Nephron (organoid): ENCODE results near the gene SHB.

ENCODE experiments used
- H3K27ac Mint-ChIP-seq, 3 experiments: 2 replicates each; pipeline ENCODE4 v1.8.0; 2020; ENCODE audit warnings: mixed read lengths in 3 of 3, mild to moderate bottlenecking in 2 of 3, moderate library complexity in 1 of 3
- H3K27me3 Mint-ChIP-seq: 2 replicates; pipeline ENCODE4 v1.8.0; 2021; ENCODE audit warnings: low read depth, mild to moderate bottlenecking, moderate library complexity, mixed read lengths
- H3K36me3 Mint-ChIP-seq: 2 replicates; pipeline ENCODE4 v1.8.0; 2020; ENCODE audit warnings: low read depth, mixed read lengths
- H3K4me1 Mint-ChIP-seq: 2 replicates; pipeline ENCODE4 v1.8.0; 2020; ENCODE audit warnings: mixed read lengths
- H3K4me3 Mint-ChIP-seq, 3 experiments: 2 replicates each; pipeline ENCODE4 v1.8.0; 2020; ENCODE audit warnings: mild to moderate bottlenecking in 3 of 3, mixed read lengths in 3 of 3, moderate library complexity in 2 of 3
- H3K9me3 Mint-ChIP-seq: 2 replicates; pipeline ENCODE4 v1.8.0; 2020; ENCODE audit warnings: mixed read lengths
- TF ChIP-seq, protein P1 (sequence below), 3 experiments: fragments of 200-600 bp; sonication (generic); IDR thresholded peaks; one replicate each; pipeline ENCODE4 v1.5.0; 2021; ENCODE audit warnings: antibody characterized with exemption in 3 of 3; ENCODE audit not compliant: unreplicated experiment in 3 of 3

Gene SHB

DNA sequence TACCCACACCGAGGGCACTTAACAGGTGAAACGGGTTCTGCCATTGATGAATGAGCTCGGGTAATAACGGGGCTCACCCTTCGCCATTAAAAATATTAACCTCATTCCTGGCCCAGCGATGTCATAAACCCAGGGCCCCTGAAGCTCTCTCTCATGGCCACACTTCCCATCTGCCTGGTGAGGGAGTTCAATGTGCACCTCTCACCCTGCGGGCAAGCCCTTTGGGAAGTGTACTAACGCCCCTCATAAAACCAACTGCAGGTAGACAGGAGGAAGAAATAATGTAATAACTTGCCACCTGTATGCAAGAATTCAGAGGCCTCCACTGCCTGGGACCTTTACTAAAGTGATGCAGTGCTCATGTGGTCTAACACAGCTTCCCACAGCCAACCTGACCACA, 35.1 kb downstream of the SHB start:
- H3K27me3 Mint-ChIP-seq, result peaks cover under 1% of the 10 kb centered on the region
- H3K9me3 Mint-ChIP-seq, result no peaks in the 10 kb centered on the region
- H3K4me3 Mint-ChIP-seq, result no peak overlapping the region
- no peaks in the 10 kb centered on the region for H3K36me3 Mint-ChIP-seq
- H3K4me1 Mint-ChIP-seq, result peaks cover 36% of the 10 kb centered on the region
- no peak overlapping the region for H3K27ac Mint-ChIP-seq
- TF ChIP-seq, protein P1, sequence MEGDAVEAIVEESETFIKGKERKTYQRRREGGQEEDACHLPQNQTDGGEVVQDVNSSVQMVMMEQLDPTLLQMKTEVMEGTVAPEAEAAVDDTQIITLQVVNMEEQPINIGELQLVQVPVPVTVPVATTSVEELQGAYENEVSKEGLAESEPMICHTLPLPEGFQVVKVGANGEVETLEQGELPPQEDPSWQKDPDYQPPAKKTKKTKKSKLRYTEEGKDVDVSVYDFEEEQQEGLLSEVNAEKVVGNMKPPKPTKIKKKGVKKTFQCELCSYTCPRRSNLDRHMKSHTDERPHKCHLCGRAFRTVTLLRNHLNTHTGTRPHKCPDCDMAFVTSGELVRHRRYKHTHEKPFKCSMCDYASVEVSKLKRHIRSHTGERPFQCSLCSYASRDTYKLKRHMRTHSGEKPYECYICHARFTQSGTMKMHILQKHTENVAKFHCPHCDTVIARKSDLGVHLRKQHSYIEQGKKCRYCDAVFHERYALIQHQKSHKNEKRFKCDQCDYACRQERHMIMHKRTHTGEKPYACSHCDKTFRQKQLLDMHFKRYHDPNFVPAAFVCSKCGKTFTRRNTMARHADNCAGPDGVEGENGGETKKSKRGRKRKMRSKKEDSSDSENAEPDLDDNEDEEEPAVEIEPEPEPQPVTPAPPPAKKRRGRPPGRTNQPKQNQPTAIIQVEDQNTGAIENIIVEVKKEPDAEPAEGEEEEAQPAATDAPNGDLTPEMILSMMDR (IDR thresholded peaks at IDR 0.05; ENCODE audit: unreplicated experiment in 3 of 3), result no peak

DNA sequence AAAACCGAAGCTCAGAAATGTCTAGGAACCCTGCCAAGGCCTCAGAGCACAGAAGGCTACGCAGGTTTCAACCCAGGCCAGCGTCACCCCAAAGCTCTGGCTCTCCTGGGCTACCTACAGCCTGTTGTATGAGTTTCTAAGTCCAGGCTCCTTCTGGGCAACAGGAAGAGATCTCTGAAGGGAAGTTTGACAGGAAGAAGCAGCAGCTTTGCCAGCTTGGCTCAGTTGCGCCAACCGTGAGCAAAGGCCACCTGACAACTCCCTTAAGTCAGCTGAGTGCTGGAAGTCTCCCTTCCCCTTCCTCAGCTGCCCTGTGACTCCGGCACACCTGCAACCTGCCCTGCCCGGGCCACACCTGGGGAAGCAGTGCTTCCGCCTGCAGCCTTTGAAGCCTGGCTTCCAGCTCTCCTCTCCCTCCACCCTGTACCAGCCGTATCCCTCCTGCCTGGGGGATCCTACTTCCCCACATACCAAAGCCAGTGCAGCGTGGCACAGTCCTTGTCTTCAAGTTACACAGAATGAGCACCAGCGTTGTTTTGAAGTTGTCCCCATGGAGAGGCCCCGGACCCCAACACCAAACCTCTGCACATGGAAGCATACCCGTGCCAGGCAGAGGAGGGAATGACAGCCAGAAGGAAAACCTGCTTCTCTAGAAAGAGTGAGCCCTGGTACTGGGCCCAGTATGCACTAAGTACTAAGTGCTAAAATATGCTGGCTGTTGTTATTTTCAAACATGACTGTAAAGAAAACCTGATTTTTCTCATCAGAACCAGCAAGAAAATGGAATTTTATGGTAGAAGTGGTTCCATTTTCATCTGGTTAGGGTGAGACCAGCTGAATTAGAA, 36.5 kb downstream of the SHB start:
- H3K4me3 Mint-ChIP-seq, result peak overlapping the region in 1 of 3 experiments; percentile 28
- no peaks in the 10 kb centered on the region for H3K9me3 Mint-ChIP-seq
- H3K27ac Mint-ChIP-seq, result peak overlapping the region in 2 of 3 experiments; percentile 66 to 84
- TF ChIP-seq, protein P1 (IDR thresholded peaks at IDR 0.05; ENCODE audit: unreplicated experiment in 3 of 3), result no peak
- H3K36me3 Mint-ChIP-seq, result no peaks in the 10 kb centered on the region
- peaks cover 3% of the 10 kb centered on the region for H3K27me3 Mint-ChIP-seq
- H3K4me1 Mint-ChIP-seq, result peaks cover 30% of the 10 kb centered on the region

DNA sequence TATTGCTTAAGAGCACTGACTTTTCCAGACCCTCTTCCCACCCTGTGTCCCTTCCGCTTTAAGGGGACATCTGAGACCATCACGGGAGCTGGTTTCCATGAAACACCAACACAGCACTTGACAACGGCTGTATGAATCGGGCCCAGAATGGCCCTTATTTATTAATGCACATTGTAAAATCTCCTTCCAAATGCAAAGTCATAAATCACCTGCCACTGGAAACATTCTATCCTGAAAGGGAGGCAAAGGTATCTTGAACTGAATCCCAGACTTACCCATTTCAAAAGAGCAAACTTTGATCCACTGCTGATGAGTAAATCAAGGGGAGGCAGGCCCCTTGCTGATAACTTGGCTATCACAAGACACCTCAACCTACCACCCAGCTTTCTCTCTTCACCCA, 37.4 kb downstream of the SHB start:
- H3K27me3 Mint-ChIP-seq, result peaks cover 3% of the 10 kb centered on the region
- H3K4me1 Mint-ChIP-seq, result peaks cover 39% of the 10 kb centered on the region
- peak overlapping the region; percentile 53 to 84 (median 59) for H3K27ac Mint-ChIP-seq
- no peaks in the 10 kb centered on the region for H3K9me3 Mint-ChIP-seq
- H3K36me3 Mint-ChIP-seq, result no peaks in the 10 kb centered on the region
- TF ChIP-seq, protein P1 (IDR thresholded peaks at IDR 0.05; ENCODE audit: unreplicated experiment in 3 of 3), result no peak
- H3K4me3 Mint-ChIP-seq, result no peak overlapping the region

DNA sequence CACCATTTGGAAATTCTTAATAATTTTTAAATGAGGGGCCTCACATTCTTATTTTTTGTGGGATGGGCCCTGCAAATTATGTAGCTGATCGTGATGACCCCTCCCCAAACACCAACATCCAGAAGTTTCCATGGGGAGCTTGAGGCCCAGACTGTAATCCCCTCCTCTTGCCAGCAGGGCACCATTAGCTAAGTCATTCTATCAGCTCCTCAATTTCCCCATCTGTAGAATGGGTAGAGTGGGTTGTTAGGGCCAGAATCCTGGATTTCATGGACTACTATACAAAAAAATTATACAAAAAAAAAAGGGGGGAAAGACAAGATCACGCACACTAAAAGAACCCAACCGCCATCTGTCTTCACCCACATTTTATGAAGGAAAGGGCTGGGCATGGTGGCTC, 38.4 kb downstream of the SHB start:
- no peaks in the 10 kb centered on the region for H3K9me3 Mint-ChIP-seq
- H3K4me1 Mint-ChIP-seq, result peaks cover 49% of the 10 kb centered on the region
- TF ChIP-seq, protein P1 (IDR thresholded peaks at IDR 0.05; ENCODE audit: unreplicated experiment in 3 of 3), result no peak
- no peak overlapping the region for H3K27ac Mint-ChIP-seq
- H3K4me3 Mint-ChIP-seq, result no peak overlapping the region
- no peaks in the 10 kb centered on the region for H3K36me3 Mint-ChIP-seq
- H3K27me3 Mint-ChIP-seq, result peaks cover 3% of the 10 kb centered on the region

DNA sequence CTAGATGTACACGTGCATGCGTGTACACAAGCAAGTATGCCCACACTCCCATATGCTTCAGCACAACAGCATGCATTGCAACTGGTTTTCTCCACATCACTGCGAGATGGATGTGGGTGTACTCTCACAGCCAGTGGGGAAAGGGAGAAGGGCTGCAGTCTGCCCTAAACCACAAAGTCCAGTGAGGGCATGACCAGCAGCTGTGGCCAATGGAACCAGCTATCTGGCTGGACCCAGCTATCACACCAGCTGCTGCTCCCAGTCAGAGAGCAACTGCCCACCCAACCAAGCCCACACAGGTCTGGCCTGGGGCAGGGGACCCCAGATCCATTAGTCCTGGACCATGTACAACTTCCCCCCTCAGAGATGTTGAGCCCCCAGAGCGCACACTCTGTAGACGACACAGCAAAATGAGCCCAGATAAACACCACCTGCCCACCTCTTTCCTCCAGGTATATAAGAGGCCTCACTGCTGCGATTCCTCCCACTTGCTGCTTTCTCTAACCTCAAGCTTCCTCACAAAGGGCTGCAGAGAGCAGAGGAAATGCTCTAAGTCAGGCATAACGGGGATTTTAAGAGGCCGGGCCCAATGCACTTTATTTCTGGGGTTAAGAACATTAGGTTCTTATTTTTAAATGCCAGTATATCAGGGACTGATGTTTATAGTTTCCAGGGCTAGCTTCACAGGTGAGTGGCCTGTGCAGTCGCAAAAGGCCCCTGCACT, 39.0 kb downstream of the SHB start:
- Mint-ChIP-seq H3K9me3 (no peaks in the 10 kb centered on the region), H3K27me3 (peaks cover 3% of the 10 kb centered on the region), H3K27ac (peak overlapping the region; percentile 20 to 56 (median 55)), H3K4me3 (no peak overlapping the region), H3K4me1 (peaks cover 55% of the 10 kb centered on the region), H3K36me3 (no peaks in the 10 kb centered on the region)
- TF ChIP-seq, protein P1 (IDR thresholded peaks at IDR 0.05; ENCODE audit: unreplicated experiment in 3 of 3), result no peak
